ENCODE data around the gene PKN1. TPM values are rescaled to one million over a fixed set of nuclear protein-coding genes. Genes with fewer than 3 reads are reported as not detected.

PKN1 gene
- polyA plus RNA-seq, 3 donors: 49.5 to 119 (median 49.6) TPM

DNA sequence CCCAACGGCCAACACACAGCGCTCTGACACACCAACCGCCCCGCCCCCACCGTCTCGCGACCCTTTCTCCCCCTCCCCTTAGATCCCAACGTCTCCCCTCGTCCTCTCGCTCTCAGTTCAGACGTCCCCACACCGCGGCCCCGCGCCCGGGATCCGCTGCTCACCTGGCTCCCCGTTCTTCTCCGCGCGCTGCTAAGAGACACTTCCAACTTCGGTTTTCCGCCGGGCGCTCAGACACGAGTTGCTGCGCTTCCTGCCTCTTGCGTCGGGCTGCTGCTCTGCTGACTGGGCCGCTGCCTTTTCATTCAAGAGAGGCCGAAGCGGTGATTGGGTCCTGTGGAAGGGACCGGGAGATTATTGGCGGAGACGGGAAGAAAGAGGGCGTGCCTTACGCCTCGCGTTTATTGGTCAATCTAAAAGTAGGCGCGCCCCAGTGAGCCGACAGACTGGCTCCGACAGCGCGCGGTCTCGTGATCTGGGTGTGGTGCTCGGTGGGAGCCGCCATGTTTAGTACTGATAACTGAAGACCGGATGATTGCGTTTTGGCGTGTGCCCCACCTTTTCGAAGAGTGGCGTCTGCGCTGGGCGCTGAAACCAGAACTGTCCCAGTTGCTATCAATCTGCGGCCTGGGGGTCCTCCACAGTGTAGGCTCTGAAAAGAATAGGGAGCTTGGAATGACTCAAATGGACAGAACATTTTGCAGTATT lies 13.8 kb upstream of the PKN1 start, which contains the start of gene DDX39A:
DDX39A (minus strand) TSS at position 236 of the 708 bp plus-strand sequence. CDS start 6,121 bp downstream, outside the sequence.
- intact Hi-C loops (cut with micrococcal nuclease): no loop called here
- peak; percentile 99 to 100 (median 99) for DNase-seq
- Histone ChIP-seq H3K27ac (ENCODE audit: low read depth in 1 of 2, low read length in 2 of 2) (peak within 1 kb of the TSS; percentile 93), H4K20me1 (ENCODE audit: insufficient read depth, low read length) (peaks cover 49% of the 10 kb centered on the region), H3K4me1 (ENCODE audit: control insufficient read depth in 1 of 2, insufficient read depth in 2 of 2, low read length in 2 of 2) (peaks cover 57 to 67% of the 10 kb centered on the region in 2 donors), H3K27me3 (ENCODE audit: control insufficient read depth in 2 of 2, insufficient read depth in 2 of 2, low read length in 2 of 2) (no peaks in the 10 kb centered on the region), H3K4me2 (replicated peaks; ENCODE audit: extremely low read depth, low read length, poor library complexity, severe bottlenecking) (peak within 1 kb of the TSS; percentile 91), H3K36me3 (replicated peaks in 1 of 2; ENCODE audit: control insufficient read depth in 1 of 2, insufficient read depth in 2 of 2, low read length in 2 of 2) (no peaks in the 10 kb centered on the region), H3K79me2 (ENCODE audit: insufficient read depth, low read length) (peaks cover 49% of the 10 kb centered on the region), H3K9ac (ENCODE audit: insufficient read depth, low read length, poor library complexity, severe bottlenecking) (peak within 1 kb of the TSS; percentile 81), H3K9me3 (replicated peaks in 1 of 2; ENCODE audit: control insufficient read depth in 1 of 2, insufficient read depth in 1 of 2, low read length in 2 of 2) (no peaks in the 10 kb centered on the region), H3K4me3 (replicated peaks in 1 of 3; ENCODE audit: low read depth in 2 of 3, low read length in 3 of 3) (peak within 1 kb of the TSS; percentile 70 to 95 (median 93)), H2AFZ (ENCODE audit: insufficient read depth, low read depth, low read length, poor library complexity, severe bottlenecking) (peak within 1 kb of the TSS; percentile 87)
- under 1% methylated on average over 53 of the region's 57 CpGs for WGBS (ENCODE audit: insufficient coverage)
- Mint-ChIP-seq H3K4me1 (peaks cover 62% of the 10 kb centered on the region), H3K27ac (peak within 1 kb of the TSS; percentile 97 to 99 (median 98)), H3K4me3 (peak within 1 kb of the TSS; percentile 93 to 95), H3K36me3 (peaks cover 9 to 10% of the 10 kb centered on the region in 2 donors), H3K27me3 (ENCODE audit: low read depth in 3 of 3) (peaks cover 0 to 20% (median 0%) of the 10 kb centered on the region in 3 donors), H3K9me3 (peaks cover 0 to 1% (median 0%) of the 10 kb centered on the region in 7 donors)
- TF ChIP-seq, protein P1, sequence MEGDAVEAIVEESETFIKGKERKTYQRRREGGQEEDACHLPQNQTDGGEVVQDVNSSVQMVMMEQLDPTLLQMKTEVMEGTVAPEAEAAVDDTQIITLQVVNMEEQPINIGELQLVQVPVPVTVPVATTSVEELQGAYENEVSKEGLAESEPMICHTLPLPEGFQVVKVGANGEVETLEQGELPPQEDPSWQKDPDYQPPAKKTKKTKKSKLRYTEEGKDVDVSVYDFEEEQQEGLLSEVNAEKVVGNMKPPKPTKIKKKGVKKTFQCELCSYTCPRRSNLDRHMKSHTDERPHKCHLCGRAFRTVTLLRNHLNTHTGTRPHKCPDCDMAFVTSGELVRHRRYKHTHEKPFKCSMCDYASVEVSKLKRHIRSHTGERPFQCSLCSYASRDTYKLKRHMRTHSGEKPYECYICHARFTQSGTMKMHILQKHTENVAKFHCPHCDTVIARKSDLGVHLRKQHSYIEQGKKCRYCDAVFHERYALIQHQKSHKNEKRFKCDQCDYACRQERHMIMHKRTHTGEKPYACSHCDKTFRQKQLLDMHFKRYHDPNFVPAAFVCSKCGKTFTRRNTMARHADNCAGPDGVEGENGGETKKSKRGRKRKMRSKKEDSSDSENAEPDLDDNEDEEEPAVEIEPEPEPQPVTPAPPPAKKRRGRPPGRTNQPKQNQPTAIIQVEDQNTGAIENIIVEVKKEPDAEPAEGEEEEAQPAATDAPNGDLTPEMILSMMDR (IDR thresholded peaks at IDR 0.05): no peak

GRCh38 chr19:14425696-14426138 lies 7.4 kb upstream of the PKN1 start:
- H3K36me3 Mint-ChIP-seq: peaks cover 0 to 2% of the 10 kb centered on the region in 2 donors
- Histone ChIP-seq H3K9ac (ENCODE audit: insufficient read depth, low read length, poor library complexity, severe bottlenecking) (no peak overlapping the region), H3K36me3 (replicated peaks in 1 of 2; ENCODE audit: control insufficient read depth in 1 of 2, insufficient read depth in 2 of 2, low read length in 2 of 2) (no peaks in the 10 kb centered on the region), H3K4me2 (replicated peaks; ENCODE audit: extremely low read depth, low read length, poor library complexity, severe bottlenecking) (no peak overlapping the region), H3K4me1 (ENCODE audit: control insufficient read depth in 1 of 2, insufficient read depth in 2 of 2, low read length in 2 of 2) (peaks cover 24 to 26% of the 10 kb centered on the region in 2 donors), H3K4me3 (replicated peaks in 1 of 3; ENCODE audit: low read depth in 2 of 3, low read length in 3 of 3) (no peak overlapping the region), H3K79me2 (ENCODE audit: insufficient read depth, low read length) (no peaks in the 10 kb centered on the region), H2AFZ (ENCODE audit: insufficient read depth, low read depth, low read length, poor library complexity, severe bottlenecking) (no peak overlapping the region), H3K27me3 (ENCODE audit: control insufficient read depth in 2 of 2, insufficient read depth in 2 of 2, low read length in 2 of 2) (peaks cover 0 to under 1% of the 10 kb centered on the region in 2 donors), H3K27ac (ENCODE audit: low read depth in 1 of 2, low read length in 2 of 2) (no peak overlapping the region), H4K20me1 (ENCODE audit: insufficient read depth, low read length) (no peaks in the 10 kb centered on the region), H3K9me3 (replicated peaks in 1 of 2; ENCODE audit: control insufficient read depth in 1 of 2, insufficient read depth in 1 of 2, low read length in 2 of 2) (no peaks in the 10 kb centered on the region)
- WGBS (ENCODE audit: insufficient coverage): 96% methylated on average over 6 of the region's 7 CpGs
- peaks cover 24% of the 10 kb centered on the region for H3K4me1 Mint-ChIP-seq
- TF ChIP-seq, protein P1 (IDR thresholded peaks at IDR 0.05): no peak
- no peak for DNase-seq
- H3K27me3 Mint-ChIP-seq (ENCODE audit: low read depth in 3 of 3): peaks cover 4 to 12% (median 4%) of the 10 kb centered on the region in 3 donors
- intact Hi-C loops (cut with micrococcal nuclease): no loop called here
- no peak overlapping the region for H3K27ac Mint-ChIP-seq
- peaks cover 0 to 1% (median 0%) of the 10 kb centered on the region in 7 donors for H3K9me3 Mint-ChIP-seq
- H3K4me3 Mint-ChIP-seq: no peak overlapping the region

Data from CD14-positive monocyte (primary cell).